ENCODE data around the gene ADGRG3.

Gene ADGRG3

GRCh38 chr16:57668263-57668571 is at the start of gene ADGRG3:
Gene ADGRG3 (plus strand): TSS chr16:57668306. CDS start chr16:57668348, 42 bp downstream.
- ChIA-PET POLR2A (no interaction called here), CTCF (interaction anchor here (1.2 kb wide), 1 partner anchor 68 kb away, joined by 3 read pairs; no protein-coding TSS in a partner anchor)
- TF ChIP-seq L3MBTL2 (conservative IDR thresholded peaks at IDR 0.05) (no peak), TARDBP (IDR thresholded peaks at IDR 0.05) (no peak), PKNOX1 (IDR thresholded peaks at IDR 0.05) (no peak), BHLHE40 (IDR thresholded peaks at IDR 0.05; ENCODE audit: borderline replicate concordance) (no peak), SP1 (IDR thresholded peaks at IDR 0.05) (no peak), NFRKB (IDR thresholded peaks at IDR 0.05) (no peak), SUZ12 (IDR thresholded peaks at IDR 0.05) (no peak), FOXA1 (IDR thresholded peaks at IDR 0.05) (no peak), ZNF384 (IDR thresholded peaks at IDR 0.05) (no peak), HDGF (IDR thresholded peaks at IDR 0.05; ENCODE audit: borderline replicate concordance) (no peak), FOXM1 (IDR thresholded peaks at IDR 0.05; ENCODE audit: borderline replicate concordance) (no peak), ARNT (IDR thresholded peaks at IDR 0.05) (no peak), FOXK2 (IDR thresholded peaks at IDR 0.05) (no peak)
- DNase-seq (ENCODE audit: extremely low spot score), result no peak

- DNase-seq (ENCODE audit: extremely low spot score), result no peak
- POLR2A ChIA-PET, result no interaction called here
- TF ChIP-seq L3MBTL2 (conservative IDR thresholded peaks at IDR 0.05) (no peak), LEF1 (IDR thresholded peaks at IDR 0.05; ENCODE audit: borderline replicate concordance) (no peak), NFRKB (IDR thresholded peaks at IDR 0.05) (no peak), ZNF384 (IDR thresholded peaks at IDR 0.05) (no peak), FOXK2 (IDR thresholded peaks at IDR 0.05) (no peak), BHLHE40 (IDR thresholded peaks at IDR 0.05; ENCODE audit: borderline replicate concordance) (no peak), PKNOX1 (IDR thresholded peaks at IDR 0.05) (no peak), HDGF (IDR thresholded peaks at IDR 0.05; ENCODE audit: borderline replicate concordance) (no peak), FOXA1 (IDR thresholded peaks at IDR 0.05) (no peak), SUZ12 (IDR thresholded peaks at IDR 0.05) (no peak), TARDBP (IDR thresholded peaks at IDR 0.05) (no peak), ELF4 (IDR thresholded peaks at IDR 0.05) (no peak), SP1 (IDR thresholded peaks at IDR 0.05) (no peak), CTBP1 (IDR thresholded peaks at IDR 0.05; ENCODE audit: borderline replicate concordance) (no peak), ARNT (IDR thresholded peaks at IDR 0.05) (no peak), FOXM1 (IDR thresholded peaks at IDR 0.05; ENCODE audit: borderline replicate concordance) (no peak)
- CTCF ChIA-PET, result no interaction called here
Observed at GRCh38 chr16:57619133-57619605, 48.9 kb upstream of the ADGRG3 start.

GRCh38 chr16:57619606-57620334 is 48.3 kb upstream of the ADGRG3 start:
- POLR2A ChIA-PET, result no interaction called here
- no peak for DNase-seq (ENCODE audit: extremely low spot score)
- CTCF ChIA-PET, result no interaction called here
- TF ChIP-seq SUZ12 (IDR thresholded peaks at IDR 0.05), result no peak
- TF ChIP-seq HDGF (IDR thresholded peaks at IDR 0.05; ENCODE audit: borderline replicate concordance), result no peak
- TF ChIP-seq PKNOX1 (IDR thresholded peaks at IDR 0.05), result no peak
- no peak for TF ChIP-seq NFRKB (IDR thresholded peaks at IDR 0.05)
- no peak for TF ChIP-seq FOXM1 (IDR thresholded peaks at IDR 0.05; ENCODE audit: borderline replicate concordance)
- TF ChIP-seq ARNT (IDR thresholded peaks at IDR 0.05), result no peak
- TF ChIP-seq FOXK2 (IDR thresholded peaks at IDR 0.05), result no peak
- no peak for TF ChIP-seq FOXA1 (IDR thresholded peaks at IDR 0.05)
- TF ChIP-seq TARDBP (IDR thresholded peaks at IDR 0.05), result no peak
- no peak for TF ChIP-seq BHLHE40 (IDR thresholded peaks at IDR 0.05; ENCODE audit: borderline replicate concordance)
- TF ChIP-seq CTBP1 (IDR thresholded peaks at IDR 0.05; ENCODE audit: borderline replicate concordance), result no peak
- TF ChIP-seq L3MBTL2 (conservative IDR thresholded peaks at IDR 0.05), result no peak
- TF ChIP-seq LEF1 (IDR thresholded peaks at IDR 0.05; ENCODE audit: borderline replicate concordance), result no peak

DNA sequence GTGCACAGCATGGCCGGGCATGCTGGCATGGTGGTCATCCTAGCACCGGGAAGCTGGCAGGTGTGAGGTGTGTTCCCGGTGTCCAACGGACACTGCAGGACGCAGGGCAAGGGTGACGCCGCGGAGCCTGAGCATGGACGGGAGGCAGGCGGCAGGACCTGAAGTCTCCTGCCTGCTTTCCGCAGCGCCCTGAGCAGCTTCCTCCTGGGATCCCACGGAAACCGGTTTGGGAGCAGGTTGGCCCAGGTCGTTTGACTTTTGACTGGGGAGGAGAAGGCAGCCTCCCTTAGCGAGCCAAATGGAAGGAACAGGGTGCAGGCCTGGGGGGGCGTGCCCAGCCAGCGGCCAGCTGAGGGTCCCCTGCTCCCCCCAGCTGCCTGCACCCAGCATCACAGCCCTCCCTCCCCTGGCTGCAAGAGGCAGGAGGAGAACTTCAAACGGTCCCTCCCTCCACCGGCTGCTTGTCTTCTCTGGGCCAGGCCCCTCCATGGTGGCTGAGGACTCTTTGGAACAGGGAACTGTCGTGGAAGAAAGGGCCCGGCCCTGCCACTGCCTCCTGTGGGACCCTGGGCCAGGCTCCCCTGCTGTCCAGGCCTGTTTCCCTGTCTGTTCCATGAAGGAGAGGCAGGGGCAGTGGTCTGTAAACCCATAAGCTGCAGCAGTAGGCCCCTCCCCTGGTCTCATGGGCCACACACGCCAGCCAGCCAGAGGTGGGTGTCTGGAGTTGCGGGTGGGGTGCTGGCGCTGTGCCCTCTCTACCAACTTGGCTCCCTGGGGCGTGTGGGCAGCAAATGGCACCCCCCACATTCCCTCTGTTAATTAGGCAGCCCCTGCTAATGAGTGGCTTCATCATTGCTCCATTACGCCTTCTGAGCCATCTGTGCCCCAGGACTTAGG is 47.5 kb upstream of the ADGRG3 start:
- ChIA-PET CTCF (interaction anchor here (1.5 kb wide), 1 partner anchor 29 kb away, joined by 3 read pairs; no protein-coding TSS in a partner anchor), POLR2A (no interaction called here)
- no peak for DNase-seq (ENCODE audit: extremely low spot score)
- TF ChIP-seq ELF4 (IDR thresholded peaks at IDR 0.05), result no peak

- ChIA-PET POLR2A (no interaction called here), CTCF (interaction anchor here (0.7 to 1.5 kb wide), 2 partner anchors 16 to 30 kb away, joined by 3 read pairs; no protein-coding TSS in a partner anchor)
- TF ChIP-seq PKNOX1 (IDR thresholded peaks at IDR 0.05) (no peak), ARNT (IDR thresholded peaks at IDR 0.05) (no peak), FOXM1 (IDR thresholded peaks at IDR 0.05; ENCODE audit: borderline replicate concordance) (no peak), SP1 (IDR thresholded peaks at IDR 0.05) (no peak), TARDBP (IDR thresholded peaks at IDR 0.05) (no peak), CTBP1 (IDR thresholded peaks at IDR 0.05; ENCODE audit: borderline replicate concordance) (no peak), FOXK2 (IDR thresholded peaks at IDR 0.05) (no peak), ELF4 (IDR thresholded peaks at IDR 0.05) (no peak), BHLHE40 (IDR thresholded peaks at IDR 0.05; ENCODE audit: borderline replicate concordance) (no peak), L3MBTL2 (conservative IDR thresholded peaks at IDR 0.05) (no peak), LEF1 (IDR thresholded peaks at IDR 0.05; ENCODE audit: borderline replicate concordance) (no peak)
- DNase-seq (ENCODE audit: extremely low spot score), result no peak
Observed at GRCh38 chr16:57621521-57622271, 46.4 kb upstream of the ADGRG3 start.
